Stimulated activated CD4-positive, alpha-beta T cell treated with anti-CD3 and anti-CD28 coated beads, TNF-alpha, amount 100 ng/mL, for 4 hours (primary cell): Measurements from ENCODE around the gene MORN1.

Source experiments
- DNase-seq, 3 experiments: peaks; one replicate each; pipeline ENCODE4 v3.0.0-alpha.2; 2020; ENCODE audit warnings: low read depth in 3 of 3

MORN1 gene

GRCh38 chr1:2318314-2319278 is 72.8 kb downstream of the MORN1 start:
- no peak for DNase-seq

- DNase-seq: no peak
Measured at GRCh38 chr1:2317230-2318065, 73.9 kb downstream of the MORN1 start.

GRCh38 chr1:2316451-2316961 is 74.8 kb downstream of the MORN1 start:
- no peak for DNase-seq

- no peak for DNase-seq
Measured at GRCh38 chr1:2315674-2316450, 75.5 kb downstream of the MORN1 start.

- peak in 2 of 3 experiments; percentile 48 to 59 for DNase-seq
Measured at GRCh38 chr1:2314803-2315673, 76.3 kb downstream of the MORN1 start.

GRCh38 chr1:2314273-2314802 is 77.0 kb downstream of the MORN1 start:
- DNase-seq: no peak

GRCh38 chr1:2313651-2314261 is 77.6 kb downstream of the MORN1 start:
- no peak for DNase-seq

- DNase-seq: no peak
Measured at GRCh38 chr1:2312515-2313301, 78.6 kb downstream of the MORN1 start.

GRCh38 chr1:2312160-2312514 is 79.2 kb downstream of the MORN1 start:
- no peak for DNase-seq

GRCh38 chr1:2311184-2312032 is 79.9 kb downstream of the MORN1 start:
- DNase-seq: peak in 2 of 3 experiments; percentile 40 to 44

- DNase-seq: no peak
Measured at GRCh38 chr1:2310332-2311183, 80.8 kb downstream of the MORN1 start.

- DNase-seq: no peak
Measured at GRCh38 chr1:2308844-2309243, 82.5 kb downstream of the MORN1 start.

GRCh38 chr1:2307972-2308371 is 83.4 kb downstream of the MORN1 start:
- no peak for DNase-seq

- no peak for DNase-seq
Measured at GRCh38 chr1:2307064-2307605, 84.2 kb downstream of the MORN1 start.

GRCh38 chr1:2306151-2306978 is 85.0 kb downstream of the MORN1 start:
- DNase-seq: no peak
